ENCODE data around the gene ANKRD28. TPM values are rescaled to one million over a fixed set of nuclear protein-coding genes. Genes with fewer than 3 reads are reported as not detected.

Gene ANKRD28
- total RNA-seq, 1 experiment from 2014 or later = 89.3 TPM

DNA sequence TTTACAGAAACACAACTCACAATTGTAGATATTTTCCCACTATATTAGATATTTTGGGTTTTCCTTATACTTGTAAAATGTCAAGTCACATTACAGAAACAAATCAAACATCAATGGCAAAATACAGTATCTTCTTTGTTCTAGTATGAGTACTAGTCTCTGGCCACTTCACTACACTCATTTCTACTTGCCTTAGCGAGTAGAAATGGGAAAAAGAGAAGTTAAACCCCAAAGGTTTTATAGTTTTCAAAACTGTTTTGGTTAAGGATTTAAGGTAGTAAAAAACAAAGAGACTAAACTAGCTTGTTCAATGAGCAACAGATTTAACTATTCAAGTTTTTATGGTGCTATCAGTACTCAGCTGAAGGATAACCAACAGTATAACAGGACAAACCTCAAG is 114.5 kb downstream of the ANKRD28 start:
- Histone ChIP-seq H3K36me3 (ENCODE audit: control insufficient read depth, insufficient read depth, low read length) (peaks cover 35% of the 10 kb centered on the region), H3K27ac (ENCODE audit: low read length) (peak overlapping the region; percentile 67; the same call in 1 of the 2 replicates), H3K9me3 (ENCODE audit: control insufficient read depth, insufficient read depth, low read depth, low read length) (no peaks in the 10 kb centered on the region), H3K27me3 (ENCODE audit: control insufficient read depth, insufficient read depth, low read length) (no peaks in the 10 kb centered on the region), H3K4me3 (ENCODE audit: low read depth in 2 of 2, low read length in 2 of 2) (no peak overlapping the region), H3K4me1 (ENCODE audit: control insufficient read depth, insufficient read depth, low read length) (peaks cover 28% of the 10 kb centered on the region)
- DNase-seq (ENCODE audit: low read depth, low spot score) (no peak), ATAC-seq (no peak)
- TF ChIP-seq SIN3A (IDR thresholded peaks at IDR 0.05; ENCODE audit: borderline replicate concordance, insufficient read depth, low read depth, low read length) = no peak
- TF ChIP-seq, protein P1, sequence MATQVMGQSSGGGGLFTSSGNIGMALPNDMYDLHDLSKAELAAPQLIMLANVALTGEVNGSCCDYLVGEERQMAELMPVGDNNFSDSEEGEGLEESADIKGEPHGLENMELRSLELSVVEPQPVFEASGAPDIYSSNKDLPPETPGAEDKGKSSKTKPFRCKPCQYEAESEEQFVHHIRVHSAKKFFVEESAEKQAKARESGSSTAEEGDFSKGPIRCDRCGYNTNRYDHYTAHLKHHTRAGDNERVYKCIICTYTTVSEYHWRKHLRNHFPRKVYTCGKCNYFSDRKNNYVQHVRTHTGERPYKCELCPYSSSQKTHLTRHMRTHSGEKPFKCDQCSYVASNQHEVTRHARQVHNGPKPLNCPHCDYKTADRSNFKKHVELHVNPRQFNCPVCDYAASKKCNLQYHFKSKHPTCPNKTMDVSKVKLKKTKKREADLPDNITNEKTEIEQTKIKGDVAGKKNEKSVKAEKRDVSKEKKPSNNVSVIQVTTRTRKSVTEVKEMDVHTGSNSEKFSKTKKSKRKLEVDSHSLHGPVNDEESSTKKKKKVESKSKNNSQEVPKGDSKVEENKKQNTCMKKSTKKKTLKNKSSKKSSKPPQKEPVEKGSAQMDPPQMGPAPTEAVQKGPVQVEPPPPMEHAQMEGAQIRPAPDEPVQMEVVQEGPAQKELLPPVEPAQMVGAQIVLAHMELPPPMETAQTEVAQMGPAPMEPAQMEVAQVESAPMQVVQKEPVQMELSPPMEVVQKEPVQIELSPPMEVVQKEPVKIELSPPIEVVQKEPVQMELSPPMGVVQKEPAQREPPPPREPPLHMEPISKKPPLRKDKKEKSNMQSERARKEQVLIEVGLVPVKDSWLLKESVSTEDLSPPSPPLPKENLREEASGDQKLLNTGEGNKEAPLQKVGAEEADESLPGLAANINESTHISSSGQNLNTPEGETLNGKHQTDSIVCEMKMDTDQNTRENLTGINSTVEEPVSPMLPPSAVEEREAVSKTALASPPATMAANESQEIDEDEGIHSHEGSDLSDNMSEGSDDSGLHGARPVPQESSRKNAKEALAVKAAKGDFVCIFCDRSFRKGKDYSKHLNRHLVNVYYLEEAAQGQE (IDR thresholded peaks at IDR 0.05; ENCODE audit: insufficient read depth in 1 of 2, low read depth in 2 of 2, low read length in 1 of 2) = no peak
- no peak for TF ChIP-seq POLR2AphosphoS5 (IDR thresholded peaks at IDR 0.05; ENCODE audit: low read depth, low read length)
- TF ChIP-seq TCF7L2 (IDR thresholded peaks at IDR 0.05; ENCODE audit: low read depth, low read length) = no peak
- TF ChIP-seq, protein P2, sequence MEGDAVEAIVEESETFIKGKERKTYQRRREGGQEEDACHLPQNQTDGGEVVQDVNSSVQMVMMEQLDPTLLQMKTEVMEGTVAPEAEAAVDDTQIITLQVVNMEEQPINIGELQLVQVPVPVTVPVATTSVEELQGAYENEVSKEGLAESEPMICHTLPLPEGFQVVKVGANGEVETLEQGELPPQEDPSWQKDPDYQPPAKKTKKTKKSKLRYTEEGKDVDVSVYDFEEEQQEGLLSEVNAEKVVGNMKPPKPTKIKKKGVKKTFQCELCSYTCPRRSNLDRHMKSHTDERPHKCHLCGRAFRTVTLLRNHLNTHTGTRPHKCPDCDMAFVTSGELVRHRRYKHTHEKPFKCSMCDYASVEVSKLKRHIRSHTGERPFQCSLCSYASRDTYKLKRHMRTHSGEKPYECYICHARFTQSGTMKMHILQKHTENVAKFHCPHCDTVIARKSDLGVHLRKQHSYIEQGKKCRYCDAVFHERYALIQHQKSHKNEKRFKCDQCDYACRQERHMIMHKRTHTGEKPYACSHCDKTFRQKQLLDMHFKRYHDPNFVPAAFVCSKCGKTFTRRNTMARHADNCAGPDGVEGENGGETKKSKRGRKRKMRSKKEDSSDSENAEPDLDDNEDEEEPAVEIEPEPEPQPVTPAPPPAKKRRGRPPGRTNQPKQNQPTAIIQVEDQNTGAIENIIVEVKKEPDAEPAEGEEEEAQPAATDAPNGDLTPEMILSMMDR (IDR thresholded peaks at IDR 0.05) = no peak
- POLR2A ChIA-PET = no interaction called here
- CTCF ChIA-PET = no interaction called here
- intact Hi-C loops (cut with micrococcal nuclease; ENCODE audit: unreplicated experiment) (no loop called here), in situ Hi-C loops (cut with HindIII; ENCODE audit: low pct_unique_long_range_greater_than_20kb, low sequenced_read_pairs) (no loop called here)
- no TSS peak for BruUV-seq (replicated peaks)

DNA sequence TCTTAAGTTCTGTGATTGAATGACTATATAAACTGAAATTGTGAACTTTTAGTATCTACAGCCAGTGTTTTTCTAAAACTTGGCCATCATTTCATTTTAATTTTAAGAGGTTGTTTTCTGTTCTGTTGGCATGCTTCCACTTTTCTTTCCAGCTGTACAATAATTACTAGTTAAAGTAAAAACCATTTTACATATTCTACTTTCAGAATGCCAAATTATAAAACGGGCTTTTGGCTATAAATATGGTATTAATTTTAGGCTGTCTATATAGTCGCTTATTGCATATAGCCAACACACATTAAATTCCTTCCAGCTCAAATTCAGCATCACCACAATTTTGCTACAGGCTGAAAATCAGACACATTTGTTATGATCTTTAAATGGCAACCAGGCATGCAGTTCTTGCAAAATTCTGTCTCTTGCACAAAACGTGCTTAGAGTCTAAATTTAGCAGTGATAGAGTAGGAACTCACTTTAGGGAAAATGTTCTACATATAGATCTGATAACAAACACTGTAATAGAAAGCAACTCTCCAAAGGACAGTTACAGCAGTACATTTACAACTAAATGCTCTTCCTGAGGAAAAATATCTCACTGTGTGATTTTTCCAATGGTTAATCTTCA is 115.1 kb downstream of the ANKRD28 start:
- POLR2A ChIA-PET = no interaction called here

More for the DNA sequence above, 115.1 kb downstream of the ANKRD28 start:
- Histone ChIP-seq H3K4me3 (ENCODE audit: low read depth in 2 of 2, low read length in 2 of 2) (no peak overlapping the region), H3K4me1 (ENCODE audit: control insufficient read depth, insufficient read depth, low read length) (peaks cover 28% of the 10 kb centered on the region), H3K36me3 (ENCODE audit: control insufficient read depth, insufficient read depth, low read length) (peaks cover 37% of the 10 kb centered on the region), H3K27ac (ENCODE audit: low read length) (peak overlapping the region; percentile 67; the same call in 1 of the 2 replicates), H3K27me3 (ENCODE audit: control insufficient read depth, insufficient read depth, low read length) (no peaks in the 10 kb centered on the region), H3K9me3 (ENCODE audit: control insufficient read depth, insufficient read depth, low read depth, low read length) (no peaks in the 10 kb centered on the region)
- no TSS peak for BruUV-seq (replicated peaks)
- intact Hi-C loops (cut with micrococcal nuclease; ENCODE audit: unreplicated experiment) = no loop called here
- in situ Hi-C loops (cut with HindIII; ENCODE audit: low pct_unique_long_range_greater_than_20kb, low sequenced_read_pairs) = no loop called here
- TF ChIP-seq TCF7L2 (IDR thresholded peaks at IDR 0.05; ENCODE audit: low read depth, low read length) = no peak
- no peak for TF ChIP-seq POLR2AphosphoS5 (IDR thresholded peaks at IDR 0.05; ENCODE audit: low read depth, low read length)
- no peak for TF ChIP-seq SIN3A (IDR thresholded peaks at IDR 0.05; ENCODE audit: borderline replicate concordance, insufficient read depth, low read depth, low read length)
- TF ChIP-seq, protein P1 (IDR thresholded peaks at IDR 0.05; ENCODE audit: insufficient read depth in 1 of 2, low read depth in 2 of 2, low read length in 1 of 2) = no peak
- TF ChIP-seq, protein P2 (IDR thresholded peaks at IDR 0.05) = no peak
- no peak for ATAC-seq
- DNase-seq (ENCODE audit: low read depth, low spot score) = no peak
- CTCF ChIA-PET = no interaction called here
